M059J (cell line): ENCODE results near the gene PKD1L1. TPM values are rescaled to one million over a fixed set of nuclear protein-coding genes. Genes with fewer than 3 reads are reported as not detected.

Source experiments
- DNase-seq: peaks from one replicate; pipeline ENCODE4 v3.0.0-alpha.2; 2012; ENCODE audit warnings: low read depth
- total RNA-seq: library from RNA; depleted of rRNA; stranded (reverse); fragments of >200 nt; shearing (Covaris generic); gene quantifications from 2 replicates; pipeline ENCODE4 v1.2.3, GENCODE V29; 2014; rRNA removed

PKD1L1 gene
- total RNA-seq, 1 experiment from 2014 or later: 0.02 TPM

DNA sequence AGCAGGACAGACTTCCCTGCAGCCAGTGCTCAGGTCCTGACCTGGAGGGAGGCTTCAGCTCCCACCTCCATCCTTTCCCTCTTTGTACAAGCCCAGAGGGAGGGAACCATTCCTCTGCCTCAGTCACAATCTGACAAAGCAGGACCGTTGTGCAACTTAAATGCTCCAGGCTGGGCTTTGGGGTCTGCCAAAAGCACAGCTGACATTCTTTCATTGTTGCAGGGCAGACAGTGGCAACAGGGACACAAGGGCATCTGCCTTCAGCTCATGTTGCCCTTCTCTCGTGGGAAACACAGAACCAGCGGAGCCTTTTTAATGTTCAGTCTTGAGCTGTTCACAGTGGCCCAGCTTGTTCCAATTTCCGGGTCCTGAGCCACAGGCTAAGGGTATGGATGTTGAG, 210.7 kb downstream of the PKD1L1 start:
- no peak for DNase-seq

DNA sequence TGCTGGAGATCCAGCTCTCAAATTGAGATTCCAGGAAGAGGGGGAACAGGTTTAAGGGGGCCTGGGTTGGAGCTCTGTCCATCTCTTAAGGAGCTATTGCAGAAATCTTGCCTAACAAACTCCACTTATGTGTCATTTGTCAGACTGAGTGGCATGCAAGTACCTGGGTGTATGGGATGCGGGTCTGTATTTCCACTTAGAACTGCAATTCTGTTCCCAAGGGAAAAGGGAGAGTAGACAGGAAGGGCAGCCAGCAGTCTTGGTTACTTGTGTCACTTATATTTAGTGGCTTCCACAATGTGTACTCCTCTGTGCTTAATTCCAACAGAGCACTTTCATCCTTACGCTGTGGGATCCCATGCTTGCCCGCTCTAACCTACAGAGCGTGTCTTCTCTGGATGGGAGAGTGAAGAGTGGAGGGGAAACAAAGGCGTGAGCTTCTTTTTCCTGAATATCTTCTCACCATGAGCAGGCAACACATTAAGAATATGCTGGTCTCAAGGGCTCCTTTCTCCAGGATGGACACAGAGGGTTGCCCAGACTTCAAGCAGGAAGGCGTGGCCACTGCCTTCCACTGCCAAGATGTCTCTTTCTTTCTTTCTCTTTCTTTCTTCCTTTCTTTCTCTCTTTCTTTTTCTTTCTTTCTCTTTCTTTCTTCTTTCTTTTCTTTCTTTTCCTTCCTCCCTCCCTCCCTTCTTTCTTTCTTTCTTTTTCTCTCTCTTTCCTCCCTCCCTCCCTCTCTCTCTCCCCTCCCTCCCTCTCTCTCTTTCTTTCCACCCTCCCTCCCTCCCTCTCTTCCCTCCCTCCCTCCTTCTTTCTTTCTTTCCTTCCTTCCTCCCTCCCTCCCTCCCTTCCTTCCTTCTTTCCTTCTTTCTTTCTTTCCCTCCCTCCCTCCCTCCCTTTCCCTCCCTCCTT, 212.6 kb downstream of the PKD1L1 start:
- no peak for DNase-seq

DNA sequence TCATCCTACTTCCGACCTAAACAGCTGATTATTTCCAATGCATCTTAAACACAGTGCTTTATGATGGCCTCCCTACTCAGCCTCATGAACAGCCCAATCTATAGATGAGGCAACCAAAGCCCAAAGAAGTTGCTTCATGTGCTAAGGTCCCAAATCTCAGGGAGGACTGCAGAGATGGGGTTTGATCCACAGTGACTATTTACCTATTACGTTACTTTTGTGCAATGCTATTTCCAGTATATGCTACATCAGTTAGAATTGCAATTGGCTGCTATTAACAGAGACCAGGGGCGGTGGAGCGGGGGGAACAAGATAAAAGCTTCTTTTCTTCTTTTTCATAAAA, 213.3 kb downstream of the PKD1L1 start:
- DNase-seq: no peak

DNA sequence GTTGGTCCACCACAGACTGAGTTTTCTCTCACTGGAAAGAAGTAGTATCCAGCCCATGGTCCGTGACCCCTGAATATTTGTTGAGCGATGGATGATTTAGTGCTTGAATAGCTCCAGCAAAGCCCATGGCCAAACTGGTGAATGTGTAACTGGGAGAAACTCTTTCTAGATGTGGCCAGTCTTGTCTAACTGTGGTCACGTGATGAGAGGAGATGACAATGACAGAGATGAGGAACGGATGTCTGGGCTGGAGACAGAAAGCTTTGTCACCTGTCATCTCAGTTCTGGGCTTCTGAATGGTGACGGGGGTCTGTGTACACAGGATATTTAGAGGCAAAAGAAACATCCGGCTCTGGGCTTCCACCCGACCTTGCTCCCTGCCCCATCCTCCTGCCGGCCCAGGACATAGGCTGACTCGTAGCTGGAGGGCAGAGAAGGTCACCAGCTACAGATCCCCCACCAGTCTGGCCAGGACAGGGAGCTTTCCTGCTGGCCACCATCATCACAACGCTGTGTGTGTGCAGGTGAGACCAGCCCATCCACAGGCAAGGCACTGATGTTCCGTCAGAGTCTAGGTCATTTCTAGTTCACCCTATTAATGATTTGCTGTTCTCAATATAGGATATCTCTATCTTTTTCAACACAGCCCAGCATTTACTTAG, 213.8 kb downstream of the PKD1L1 start:
- DNase-seq: no peak

DNA sequence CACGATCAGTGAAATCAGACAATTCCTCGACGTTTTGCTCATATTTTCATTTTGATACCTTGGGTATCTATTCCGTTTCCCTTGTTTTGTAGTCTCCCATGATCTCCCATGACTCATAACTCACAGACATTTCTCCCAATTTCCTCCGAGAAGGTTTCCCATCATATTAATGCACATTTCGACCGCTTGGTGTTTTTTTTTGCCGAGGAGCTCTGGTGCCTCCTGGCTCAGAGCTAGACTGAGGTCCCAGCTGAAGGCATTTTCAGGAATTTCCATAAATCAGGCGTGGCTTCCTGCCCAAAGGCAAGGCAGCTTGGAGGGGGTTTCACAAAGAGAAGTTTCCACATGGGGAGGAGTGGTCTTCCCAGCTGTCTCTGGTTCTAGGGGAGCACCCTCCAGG, 218.1 kb downstream of the PKD1L1 start:
- DNase-seq: no peak

DNA sequence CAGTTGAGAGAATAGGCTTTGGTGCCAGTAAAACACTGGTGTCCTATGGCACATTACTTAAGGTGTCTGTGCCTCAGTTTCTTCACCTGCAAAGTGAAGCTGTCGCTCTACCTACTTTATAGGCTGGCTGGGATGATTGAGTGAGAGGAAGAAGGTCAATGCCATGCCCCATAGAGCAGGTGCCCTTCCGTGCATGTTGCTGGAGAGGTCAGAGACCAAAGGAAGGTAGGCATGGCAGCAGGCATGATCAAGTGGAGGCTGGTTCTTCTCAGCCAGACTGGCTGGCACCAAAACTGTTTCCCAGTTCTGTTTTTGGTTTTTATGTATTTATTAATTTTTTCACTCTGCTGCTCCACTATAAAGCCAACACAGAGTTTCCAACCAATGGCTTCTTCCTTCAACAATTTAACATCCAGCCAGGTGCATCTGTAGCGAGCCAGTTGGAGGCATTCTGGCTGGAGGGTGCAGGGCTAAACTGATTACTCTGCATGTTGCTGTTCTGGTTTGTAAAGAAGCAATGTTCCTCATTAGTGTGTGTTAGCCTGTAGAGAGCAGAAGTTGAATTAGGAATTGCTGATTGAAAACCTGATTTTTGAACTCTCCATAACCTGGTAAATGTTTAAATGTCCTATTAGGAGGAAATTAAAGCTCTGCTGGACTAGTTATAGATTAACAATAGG, 222.1 kb downstream of the PKD1L1 start:
- DNase-seq: no peak

DNA sequence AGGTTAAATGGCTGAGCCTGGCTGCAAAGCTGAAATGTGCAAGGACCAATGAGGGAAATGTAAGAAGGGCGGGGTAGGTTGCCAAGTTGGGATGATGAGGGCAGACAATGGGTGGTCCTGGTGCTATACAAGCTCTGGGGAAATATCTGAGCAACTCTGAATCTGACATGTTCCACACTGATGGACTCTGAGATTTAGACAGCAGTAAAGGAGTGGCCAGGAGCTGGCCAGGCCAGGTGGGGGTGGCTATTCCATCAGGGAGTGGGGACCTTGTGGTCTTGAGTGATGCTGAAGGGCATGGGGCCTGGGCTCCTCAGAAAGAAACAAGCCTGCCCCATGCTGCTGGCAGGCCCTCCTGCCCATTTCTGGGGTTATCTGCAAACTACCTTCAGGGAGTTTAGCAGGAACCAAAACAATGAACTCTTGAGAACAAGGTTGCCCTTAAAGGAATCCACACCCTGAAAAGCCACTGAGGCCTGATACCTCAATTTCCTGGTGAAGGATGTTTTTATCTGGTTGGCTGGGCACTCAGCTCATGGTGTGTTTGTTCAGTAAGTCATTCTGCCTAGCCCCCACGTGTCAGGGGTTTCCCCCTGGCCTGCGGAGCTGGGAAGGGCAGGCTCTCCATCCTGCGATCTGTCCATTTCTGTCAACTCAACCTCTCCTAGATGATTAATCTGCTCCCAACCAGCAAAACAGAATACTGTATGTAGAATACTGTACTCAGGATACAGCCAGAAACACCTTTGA, 223.1 kb downstream of the PKD1L1 start:
- DNase-seq: peak; percentile 26

Other genes with a start within 250 kb of the PKD1L1 start
- gene HUS1, start 31.1 kb upstream of the PKD1L1 start, total RNA-seq: 7.5 and 19.4 TPM in 2 replicates
- 0.59 TPM in 1 of 2 replicates, not detected in the other for gene SUN3, start 80.6 kb upstream of the PKD1L1 start, total RNA-seq
- gene C7orf57, start 87.1 kb upstream of the PKD1L1 start, total RNA-seq: 0.25 and 0.62 TPM in 2 replicates
- 11.7 and 21.1 TPM in 2 replicates for gene UPP1, start 140.8 kb upstream of the PKD1L1 start, total RNA-seq
- 0.07 TPM in 1 of 2 replicates, not detected in the other for gene ABCA13, start 223.0 kb upstream of the PKD1L1 start, total RNA-seq